GM23338 (cell line): ENCODE measurements around the gene SHISA6. TPM values are rescaled to one million over a fixed set of nuclear protein-coding genes. Genes with fewer than 3 reads are reported as not detected.

Experiments used
- ATAC-seq: fragments of 200-7000 bp; cut with Tn5 transposase; 3 replicates; pipeline ENCODE4 v1.9.1; 2020
- DNase-seq: peaks from one replicate; pipeline ENCODE4 v3.0.0-alpha.2; 2015; ENCODE audit warnings: low spot score
- H2AFZ ChIP-seq: fragments of 200-600 bp; sonication (generic); 2 replicates; pipeline ENCODE4 v1.8.0; 2016; ENCODE audit warnings: antibody characterized with exemption, mild to moderate bottlenecking, moderate library complexity
- H3F3A ChIP-seq: fragments of 200-600 bp; sonication (generic); replicated peaks from 2 replicates; pipeline ENCODE4 v1.8.0; 2017; ENCODE audit warnings: antibody characterized with exemption, mixed run types, low read depth
- H3K27ac ChIP-seq: fragments of 200-600 bp; sonication (generic); 2 replicates; pipeline ENCODE4 v1.6.1; 2016; ENCODE audit warnings: low read depth
- H3K27me3 ChIP-seq: fragments of 200-600 bp; sonication (generic); 2 replicates; pipeline ENCODE4 v1.8.0; 2016; ENCODE audit warnings: mild to moderate bottlenecking, mixed run types, moderate library complexity; ENCODE audit not compliant: insufficient read depth
- H3K36me3 ChIP-seq: fragments of 200-600 bp; sonication (generic); 2 replicates; pipeline ENCODE4 v1.8.0; 2016; ENCODE audit warnings: mild to moderate bottlenecking; ENCODE audit not compliant: insufficient read depth
- H3K4me1 ChIP-seq: fragments of 200-600 bp; sonication (generic); 2 replicates; pipeline ENCODE4 v1.8.0; 2016; ENCODE audit warnings: mild to moderate bottlenecking, moderate library complexity; ENCODE audit not compliant: insufficient read depth
- H3K4me2 ChIP-seq: fragments of 200-600 bp; sonication (generic); 2 replicates; pipeline ENCODE4 v1.7.1; 2017; ENCODE audit warnings: mixed run types
- H3K4me3 ChIP-seq: fragments of 200-600 bp; sonication (generic); 2 replicates; pipeline ENCODE4 v1.6.1; 2016; ENCODE audit warnings: mixed run types
- H3K79me2 ChIP-seq: fragments of 200-600 bp; sonication (generic); replicated peaks from 2 replicates; pipeline ENCODE4 v1.8.0; 2017; ENCODE audit warnings: mild to moderate bottlenecking; ENCODE audit not compliant: insufficient read depth
- H3K9me2 ChIP-seq: fragments of 200-600 bp; sonication (generic); 2 replicates; pipeline ENCODE4 v1.8.0; 2017; ENCODE audit not compliant: insufficient read depth
- H4K20me1 ChIP-seq: fragments of 200-600 bp; sonication (generic); replicated peaks from 2 replicates; pipeline ENCODE4 v1.8.0; 2017; ENCODE audit warnings: mild to moderate bottlenecking; ENCODE audit not compliant: insufficient read depth
- H3K27ac Mint-ChIP-seq: 2 replicates; pipeline ENCODE4 v1.8.0; 2020; ENCODE audit warnings: inconsistent platforms, mild to moderate bottlenecking, moderate library complexity, mixed read lengths
- H3K27me3 Mint-ChIP-seq: 3 replicates; pipeline ENCODE4 v1.8.0; 2022; ENCODE audit warnings: low read depth, mild to moderate bottlenecking, moderate library complexity, mixed read lengths, inconsistent platforms; ENCODE audit not compliant: insufficient read depth, poor library complexity
- H3K36me3 Mint-ChIP-seq: 3 replicates; pipeline ENCODE4 v1.8.0; 2021; ENCODE audit warnings: low read depth, mild to moderate bottlenecking, inconsistent platforms, moderate library complexity, mixed read lengths
- H3K4me1 Mint-ChIP-seq: 3 replicates; pipeline ENCODE4 v1.8.0; 2020; ENCODE audit warnings: mild to moderate bottlenecking, inconsistent platforms, mixed read lengths
- H3K4me3 Mint-ChIP-seq: 3 replicates; pipeline ENCODE4 v1.8.0; 2021; ENCODE audit warnings: moderate library complexity, mild to moderate bottlenecking, inconsistent platforms, mixed read lengths
- H3K9me3 Mint-ChIP-seq: 3 replicates; pipeline ENCODE4 v1.8.0; 2020; ENCODE audit warnings: moderate library complexity, mild to moderate bottlenecking, inconsistent platforms, mixed read lengths
- CTCF ChIP-seq, 2 experiments: fragments of 200-600 bp in 1 of 2; sonication (generic) in 1 of 2; conservative IDR thresholded peaks; 2 replicates each; pipeline versions ENCODE4 v1.5.1 to v1.6.1; 2016 to 2017; ENCODE audit warnings: antibody characterized with exemption in 2 of 2, low read depth in 2 of 2, mild to moderate bottlenecking in 2 of 2, moderate library complexity in 1 of 2
- EZH2 ChIP-seq: fragments of 200-600 bp; sonication (generic); IDR thresholded peaks from one replicate; pipeline ENCODE4 v1.8.0; 2017; ENCODE audit warnings: antibody characterized with exemption, mild to moderate bottlenecking, low read depth; ENCODE audit not compliant: unreplicated experiment
- EZH2phosphoT487 ChIP-seq: fragments of 200-600 bp; sonication (generic); IDR thresholded peaks from one replicate; pipeline ENCODE4 v1.8.1; 2018; ENCODE audit warnings: antibody characterized with exemption; ENCODE audit not compliant: unreplicated experiment
- JUNB ChIP-seq: IDR thresholded peaks from one replicate; pipeline ENCODE4 v1.6.1; 2016; ENCODE audit warnings: antibody characterized with exemption; ENCODE audit not compliant: unreplicated experiment
- NANOG ChIP-seq: IDR thresholded peaks from 2 replicates; pipeline ENCODE4 v1.6.1; 2016; ENCODE audit warnings: antibody characterized with exemption, borderline replicate concordance
- POLR2AphosphoS5 ChIP-seq: IDR thresholded peaks from 2 replicates; pipeline ENCODE4 v1.6.1; 2016; ENCODE audit warnings: antibody characterized with exemption, low read depth
- ZNF114 ChIP-seq: fragments of 250-450 bp; sonication (Bioruptor Pico); IDR thresholded peaks from 2 replicates; pipeline ENCODE4 v1.5.0; 2020; ENCODE audit warnings: mild to moderate bottlenecking, moderate library complexity
- ZNF331 ChIP-seq: fragments of 250-450 bp; sonication (Bioruptor Pico); IDR thresholded peaks from 2 replicates; pipeline ENCODE4 v1.5.0; 2020; ENCODE audit warnings: low read depth, mild to moderate bottlenecking, moderate library complexity
- polyA plus RNA-seq: library from polyadenylated mRNA; unstranded; fragments of >200 nt; fragmentation: Nextera tagmentation; extraction: Ambion mirVana; gene quantifications from 2 replicates; pipeline ENCODE4 v1.2.1, GENCODE V29; 2016
- total RNA-seq: library from RNA; depleted of rRNA; stranded (reverse); fragments of >200 nt; shearing (Covaris generic); gene quantifications from 2 replicates; pipeline ENCODE4 v1.2.3, GENCODE V29; 2014
- TF ChIP-seq, protein P1 (sequence below): fragments of 250-450 bp; sonication (Bioruptor Pico); IDR thresholded peaks from 2 replicates; pipeline ENCODE4 v1.5.0; 2020; ENCODE audit warnings: mild to moderate bottlenecking, moderate library complexity
- TF ChIP-seq, protein P2 (sequence below): IDR thresholded peaks from one replicate; pipeline ENCODE4 v1.6.1; 2018; ENCODE audit warnings: antibody characterized with exemption; ENCODE audit not compliant: unreplicated experiment
- TF ChIP-seq, protein P3 (sequence below): IDR thresholded peaks from 2 replicates; pipeline ENCODE4 v1.6.1; 2016; ENCODE audit warnings: antibody characterized with exemption

SHISA6 gene
- total and polyA plus RNA-seq, 2 experiments from 2014 or later, result 0.52 TPM; not detected in 1

- TF ChIP-seq, protein P1, sequence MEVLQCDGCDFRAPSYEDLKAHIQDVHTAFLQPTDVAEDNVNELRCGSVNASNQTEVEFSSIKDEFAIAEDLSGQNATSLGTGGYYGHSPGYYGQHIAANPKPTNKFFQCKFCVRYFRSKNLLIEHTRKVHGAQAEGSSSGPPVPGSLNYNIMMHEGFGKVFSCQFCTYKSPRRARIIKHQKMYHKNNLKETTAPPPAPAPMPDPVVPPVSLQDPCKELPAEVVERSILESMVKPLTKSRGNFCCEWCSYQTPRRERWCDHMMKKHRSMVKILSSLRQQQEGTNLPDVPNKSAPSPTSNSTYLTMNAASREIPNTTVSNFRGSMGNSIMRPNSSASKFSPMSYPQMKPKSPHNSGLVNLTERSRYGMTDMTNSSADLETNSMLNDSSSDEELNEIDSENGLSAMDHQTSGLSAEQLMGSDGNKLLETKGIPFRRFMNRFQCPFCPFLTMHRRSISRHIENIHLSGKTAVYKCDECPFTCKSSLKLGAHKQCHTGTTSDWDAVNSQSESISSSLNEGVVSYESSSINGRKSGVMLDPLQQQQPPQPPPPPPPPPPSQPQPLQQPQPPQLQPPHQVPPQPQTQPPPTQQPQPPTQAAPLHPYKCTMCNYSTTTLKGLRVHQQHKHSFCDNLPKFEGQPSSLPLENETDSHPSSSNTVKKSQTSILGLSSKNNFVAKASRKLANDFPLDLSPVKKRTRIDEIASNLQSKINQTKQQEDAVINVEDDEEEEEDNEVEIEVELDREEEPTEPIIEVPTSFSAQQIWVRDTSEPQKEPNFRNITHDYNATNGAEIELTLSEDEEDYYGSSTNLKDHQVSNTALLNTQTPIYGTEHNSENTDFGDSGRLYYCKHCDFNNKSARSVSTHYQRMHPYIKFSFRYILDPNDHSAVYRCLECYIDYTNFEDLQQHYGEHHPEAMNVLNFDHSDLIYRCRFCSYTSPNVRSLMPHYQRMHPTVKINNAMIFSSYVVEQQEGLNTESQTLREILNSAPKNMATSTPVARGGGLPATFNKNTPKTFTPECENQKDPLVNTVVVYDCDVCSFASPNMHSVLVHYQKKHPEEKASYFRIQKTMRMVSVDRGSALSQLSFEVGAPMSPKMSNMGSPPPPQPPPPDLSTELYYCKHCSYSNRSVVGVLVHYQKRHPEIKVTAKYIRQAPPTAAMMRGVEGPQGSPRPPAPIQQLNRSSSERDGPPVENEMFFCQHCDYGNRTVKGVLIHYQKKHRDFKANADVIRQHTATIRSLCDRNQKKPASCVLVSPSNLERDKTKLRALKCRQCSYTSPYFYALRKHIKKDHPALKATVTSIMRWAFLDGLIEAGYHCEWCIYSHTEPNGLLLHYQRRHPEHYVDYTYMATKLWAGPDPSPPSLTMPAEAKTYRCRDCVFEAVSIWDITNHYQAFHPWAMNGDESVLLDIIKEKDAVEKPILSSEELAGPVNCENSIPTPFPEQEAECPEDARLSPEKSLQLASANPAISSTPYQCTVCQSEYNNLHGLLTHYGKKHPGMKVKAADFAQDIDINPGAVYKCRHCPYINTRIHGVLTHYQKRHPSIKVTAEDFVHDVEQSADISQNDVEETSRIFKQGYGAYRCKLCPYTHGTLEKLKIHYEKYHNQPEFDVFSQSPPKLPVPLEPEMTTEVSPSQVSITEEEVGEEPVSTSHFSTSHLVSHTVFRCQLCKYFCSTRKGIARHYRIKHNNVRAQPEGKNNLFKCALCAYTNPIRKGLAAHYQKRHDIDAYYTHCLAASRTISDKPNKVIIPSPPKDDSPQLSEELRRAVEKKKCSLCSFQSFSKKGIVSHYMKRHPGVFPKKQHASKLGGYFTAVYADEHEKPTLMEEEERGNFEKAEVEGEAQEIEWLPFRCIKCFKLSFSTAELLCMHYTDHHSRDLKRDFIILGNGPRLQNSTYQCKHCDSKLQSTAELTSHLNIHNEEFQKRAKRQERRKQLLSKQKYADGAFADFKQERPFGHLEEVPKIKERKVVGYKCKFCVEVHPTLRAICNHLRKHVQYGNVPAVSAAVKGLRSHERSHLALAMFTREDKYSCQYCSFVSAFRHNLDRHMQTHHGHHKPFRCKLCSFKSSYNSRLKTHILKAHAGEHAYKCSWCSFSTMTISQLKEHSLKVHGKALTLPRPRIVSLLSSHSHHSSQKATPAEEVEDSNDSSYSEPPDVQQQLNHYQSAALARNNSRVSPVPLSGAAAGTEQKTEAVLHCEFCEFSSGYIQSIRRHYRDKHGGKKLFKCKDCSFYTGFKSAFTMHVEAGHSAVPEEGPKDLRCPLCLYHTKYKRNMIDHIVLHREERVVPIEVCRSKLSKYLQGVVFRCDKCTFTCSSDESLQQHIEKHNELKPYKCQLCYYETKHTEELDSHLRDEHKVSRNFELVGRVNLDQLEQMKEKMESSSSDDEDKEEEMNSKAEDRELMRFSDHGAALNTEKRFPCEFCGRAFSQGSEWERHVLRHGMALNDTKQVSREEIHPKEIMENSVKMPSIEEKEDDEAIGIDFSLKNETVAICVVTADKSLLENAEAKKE (CRISPR knock-in tag), result no peak
- TF ChIP-seq EZH2phosphoT487, result no peak
Measured at GRCh38 chr17:11303773-11304394, 62.9 kb downstream of the SHISA6 start (continued).

DNA sequence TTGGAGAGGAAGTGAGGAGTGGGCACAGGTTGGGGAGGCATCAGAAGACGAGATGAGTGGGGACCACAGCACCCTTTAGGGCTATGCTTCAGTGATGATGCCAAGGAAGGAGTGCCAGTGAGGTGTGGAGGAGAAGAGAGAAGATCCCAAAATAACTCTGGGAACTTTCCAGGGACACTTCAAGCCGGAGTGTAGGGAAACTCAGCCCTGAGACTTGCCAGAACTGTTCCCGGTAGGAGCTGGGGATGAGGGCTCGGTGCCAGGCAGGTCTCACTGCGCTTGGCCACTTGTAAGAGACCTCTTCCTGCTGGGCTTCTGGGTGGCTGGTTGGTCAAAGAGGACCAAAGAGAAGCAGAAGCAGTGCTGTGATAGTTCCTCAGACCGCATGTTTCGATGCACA is 63.6 kb downstream of the SHISA6 start:
- Mint-ChIP-seq H3K4me3 (no peak overlapping the region), H3K4me1 (no peaks in the 10 kb centered on the region), H3K27ac (no peak overlapping the region), H3K36me3 (peaks cover 45% of the 10 kb centered on the region), H3K27me3 (no peaks in the 10 kb centered on the region), H3K9me3 (no peaks in the 10 kb centered on the region; the same call in 1 of the 3 replicates)
- no peak overlapping the region for H3K27ac ChIP-seq
- H4K20me1 ChIP-seq, result no peaks in the 10 kb centered on the region
- ATAC-seq, result no peak
- no peaks in the 10 kb centered on the region for H3F3A ChIP-seq
- H3K4me3 ChIP-seq, result no peak overlapping the region
- no peaks in the 10 kb centered on the region for H3K4me1 ChIP-seq
- H3K79me2 ChIP-seq, result no peaks in the 10 kb centered on the region
- no peaks in the 10 kb centered on the region for H3K9me2 ChIP-seq
- no peak overlapping the region for H2AFZ ChIP-seq
- H3K27me3 ChIP-seq, result no peaks in the 10 kb centered on the region
- no peak overlapping the region for H3K4me2 ChIP-seq
- no peak for DNase-seq
- peaks cover 3% of the 10 kb centered on the region; the same call in 1 of the 2 replicates for H3K36me3 ChIP-seq
- TF ChIP-seq, protein P2, sequence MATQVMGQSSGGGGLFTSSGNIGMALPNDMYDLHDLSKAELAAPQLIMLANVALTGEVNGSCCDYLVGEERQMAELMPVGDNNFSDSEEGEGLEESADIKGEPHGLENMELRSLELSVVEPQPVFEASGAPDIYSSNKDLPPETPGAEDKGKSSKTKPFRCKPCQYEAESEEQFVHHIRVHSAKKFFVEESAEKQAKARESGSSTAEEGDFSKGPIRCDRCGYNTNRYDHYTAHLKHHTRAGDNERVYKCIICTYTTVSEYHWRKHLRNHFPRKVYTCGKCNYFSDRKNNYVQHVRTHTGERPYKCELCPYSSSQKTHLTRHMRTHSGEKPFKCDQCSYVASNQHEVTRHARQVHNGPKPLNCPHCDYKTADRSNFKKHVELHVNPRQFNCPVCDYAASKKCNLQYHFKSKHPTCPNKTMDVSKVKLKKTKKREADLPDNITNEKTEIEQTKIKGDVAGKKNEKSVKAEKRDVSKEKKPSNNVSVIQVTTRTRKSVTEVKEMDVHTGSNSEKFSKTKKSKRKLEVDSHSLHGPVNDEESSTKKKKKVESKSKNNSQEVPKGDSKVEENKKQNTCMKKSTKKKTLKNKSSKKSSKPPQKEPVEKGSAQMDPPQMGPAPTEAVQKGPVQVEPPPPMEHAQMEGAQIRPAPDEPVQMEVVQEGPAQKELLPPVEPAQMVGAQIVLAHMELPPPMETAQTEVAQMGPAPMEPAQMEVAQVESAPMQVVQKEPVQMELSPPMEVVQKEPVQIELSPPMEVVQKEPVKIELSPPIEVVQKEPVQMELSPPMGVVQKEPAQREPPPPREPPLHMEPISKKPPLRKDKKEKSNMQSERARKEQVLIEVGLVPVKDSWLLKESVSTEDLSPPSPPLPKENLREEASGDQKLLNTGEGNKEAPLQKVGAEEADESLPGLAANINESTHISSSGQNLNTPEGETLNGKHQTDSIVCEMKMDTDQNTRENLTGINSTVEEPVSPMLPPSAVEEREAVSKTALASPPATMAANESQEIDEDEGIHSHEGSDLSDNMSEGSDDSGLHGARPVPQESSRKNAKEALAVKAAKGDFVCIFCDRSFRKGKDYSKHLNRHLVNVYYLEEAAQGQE, result no peak
- TF ChIP-seq EZH2, result no peak
- no peak for TF ChIP-seq ZNF331
- no peak for TF ChIP-seq JUNB
- no peak for TF ChIP-seq EZH2phosphoT487
- no peak for TF ChIP-seq NANOG
- TF ChIP-seq CTCF (conservative IDR thresholded peaks at IDR 0.05; ENCODE audit: low read depth in 2 of 2), result no peak
- no peak for TF ChIP-seq ZNF114 (CRISPR knock-in tag)
- no peak for TF ChIP-seq POLR2AphosphoS5
- TF ChIP-seq, protein P3, sequence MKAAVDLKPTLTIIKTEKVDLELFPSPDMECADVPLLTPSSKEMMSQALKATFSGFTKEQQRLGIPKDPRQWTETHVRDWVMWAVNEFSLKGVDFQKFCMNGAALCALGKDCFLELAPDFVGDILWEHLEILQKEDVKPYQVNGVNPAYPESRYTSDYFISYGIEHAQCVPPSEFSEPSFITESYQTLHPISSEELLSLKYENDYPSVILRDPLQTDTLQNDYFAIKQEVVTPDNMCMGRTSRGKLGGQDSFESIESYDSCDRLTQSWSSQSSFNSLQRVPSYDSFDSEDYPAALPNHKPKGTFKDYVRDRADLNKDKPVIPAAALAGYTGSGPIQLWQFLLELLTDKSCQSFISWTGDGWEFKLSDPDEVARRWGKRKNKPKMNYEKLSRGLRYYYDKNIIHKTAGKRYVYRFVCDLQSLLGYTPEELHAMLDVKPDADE, result no peak
